Inflammatory macrophage (primary cell): Measurements from ENCODE around the gene WSCD1.

Experiments used
- DNase-seq, 2 donors: peaks; one replicate each; pipeline ENCODE4 v3.0.0-alpha.2; 2020 to 2022

WSCD1 gene

GRCh38 chr17:6160911-6161855 is 91.0 kb downstream of the WSCD1 start:
- no peak for DNase-seq

DNA sequence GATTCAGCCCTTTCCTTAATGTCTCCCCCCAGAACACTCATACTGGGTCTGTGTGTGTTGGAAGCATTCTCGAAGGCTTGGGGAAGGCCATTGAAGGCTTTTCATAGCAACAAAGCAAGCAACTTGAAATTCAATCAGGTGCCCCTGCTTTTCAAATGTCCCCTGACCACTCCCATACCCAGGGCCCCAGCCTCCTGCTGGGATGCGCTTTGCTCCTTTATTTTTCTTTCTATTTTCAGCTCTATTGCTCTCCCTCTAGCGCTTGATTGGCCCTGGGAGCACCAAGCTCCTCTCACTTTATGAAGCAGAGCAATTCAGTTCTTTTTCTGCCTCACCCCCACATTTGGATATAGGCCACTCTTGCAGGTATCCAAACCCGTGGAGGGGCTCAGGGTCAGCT is 92.0 kb downstream of the WSCD1 start:
- no peak for DNase-seq

GRCh38 chr17:6162892-6163291 is 92.7 kb downstream of the WSCD1 start:
- no peak for DNase-seq

DNA sequence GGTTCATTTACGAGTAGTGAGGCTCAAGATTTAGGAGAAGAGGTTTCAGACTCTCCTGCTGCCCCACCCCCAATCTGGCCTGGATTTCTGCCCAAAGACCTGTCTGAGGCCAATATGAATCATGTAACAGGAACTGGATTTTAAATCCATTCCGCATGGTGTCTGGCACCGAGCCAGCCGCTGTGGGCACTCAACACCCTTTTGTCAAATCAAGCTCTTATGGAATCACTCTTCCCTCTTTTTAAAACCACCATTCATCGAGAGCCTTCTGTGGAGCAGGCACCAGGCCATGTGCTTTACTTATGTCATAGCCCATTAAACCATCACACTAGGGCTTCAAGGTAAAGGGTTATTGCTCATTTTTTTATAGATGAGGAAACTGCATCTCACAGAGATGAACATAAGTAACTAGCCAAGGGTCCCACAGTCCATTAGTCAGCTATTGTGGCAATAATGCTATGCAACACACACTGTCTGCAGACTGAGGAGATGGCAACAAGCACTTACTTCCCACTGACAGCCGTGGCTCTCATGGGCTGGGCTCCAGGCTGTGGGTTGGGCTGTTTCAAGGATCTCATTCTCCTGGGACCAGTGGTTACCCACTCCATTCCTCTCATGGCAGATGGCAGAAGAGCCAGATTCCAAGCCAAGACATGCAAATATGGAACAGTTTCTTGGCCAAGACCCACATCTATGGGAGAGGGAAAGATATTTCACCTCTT is 93.6 kb downstream of the WSCD1 start:
- peak in 1 of 2 donors; percentile 2 for DNase-seq

- DNase-seq: no peak
These were observed 94.8 kb downstream of the WSCD1 start for GRCh38 chr17:6164996-6165395.

- no peak for DNase-seq
These were observed 95.6 kb downstream of the WSCD1 start for GRCh38 chr17:6165806-6166205.

- DNase-seq: peak; percentile 59 to 61
These were observed 96.5 kb downstream of the WSCD1 start for GRCh38 chr17:6166492-6167179.

DNA sequence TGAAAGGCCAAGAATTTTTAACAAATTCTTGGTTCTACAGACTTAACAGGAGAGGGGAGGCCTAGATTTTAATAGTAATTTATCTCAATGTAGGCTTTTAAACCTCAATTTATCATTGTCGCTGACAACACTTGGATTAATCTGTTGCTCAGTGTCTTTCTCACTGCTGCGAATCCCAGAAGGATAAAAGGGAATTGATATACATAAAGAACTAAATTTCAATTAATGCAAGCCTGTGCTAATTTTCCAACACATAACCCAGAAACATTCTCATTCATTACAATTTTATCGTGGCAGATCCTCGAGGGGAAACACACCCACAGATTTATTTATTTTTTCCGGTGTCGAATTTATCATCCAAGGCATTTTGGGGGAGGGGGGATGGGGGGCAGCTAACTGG is 98.1 kb downstream of the WSCD1 start:
- DNase-seq: no peak

DNA sequence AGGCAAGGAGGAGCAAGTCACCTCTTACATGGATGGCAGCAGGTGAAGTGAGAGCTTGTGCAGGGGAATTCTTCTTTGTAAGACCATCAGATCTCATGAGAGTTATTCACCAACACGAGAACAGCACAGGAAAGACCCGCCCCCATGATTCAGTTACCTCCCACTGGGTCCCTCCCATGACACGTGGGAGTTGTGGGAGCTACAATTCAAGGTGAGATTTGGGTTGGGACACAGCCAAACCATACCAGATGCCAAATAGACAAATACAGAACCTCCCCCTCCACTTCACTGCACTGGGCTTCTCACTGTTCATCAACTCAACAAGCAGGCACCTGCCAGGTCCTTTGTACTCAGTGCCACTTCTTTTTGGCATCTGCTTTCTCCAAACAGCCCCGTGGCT is 100.2 kb downstream of the WSCD1 start:
- no peak for DNase-seq

- DNase-seq: no peak
These were observed 102.6 kb downstream of the WSCD1 start for GRCh38 chr17:6172642-6173330.

DNA sequence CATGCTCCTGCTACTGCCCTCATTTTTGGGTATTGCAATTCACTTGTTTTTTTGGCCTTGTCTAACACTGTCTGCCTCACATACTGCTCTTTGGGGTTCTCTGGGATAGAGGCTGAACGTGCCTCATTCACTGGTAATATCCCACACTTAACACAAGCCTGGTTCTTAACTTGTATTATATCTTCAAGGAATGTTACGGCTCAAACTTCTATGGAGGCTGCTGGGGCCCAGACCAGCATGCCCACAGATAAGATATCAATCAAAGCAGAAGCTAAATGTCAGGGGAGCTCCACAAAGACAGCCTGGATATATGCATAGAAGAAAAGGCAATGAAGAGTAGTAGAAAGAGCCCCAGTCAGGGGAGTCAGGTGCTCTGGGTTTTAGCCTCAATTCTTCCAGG is 103.5 kb downstream of the WSCD1 start:
- no peak for DNase-seq
